ENCODE results near the gene CIB1.
"Not testable (repeated sequence)": the region's sequence is repeated elsewhere in the genome, so short reads cannot be mapped to it uniquely, and the experiment has no call there.

The CIB1 gene

DNA sequence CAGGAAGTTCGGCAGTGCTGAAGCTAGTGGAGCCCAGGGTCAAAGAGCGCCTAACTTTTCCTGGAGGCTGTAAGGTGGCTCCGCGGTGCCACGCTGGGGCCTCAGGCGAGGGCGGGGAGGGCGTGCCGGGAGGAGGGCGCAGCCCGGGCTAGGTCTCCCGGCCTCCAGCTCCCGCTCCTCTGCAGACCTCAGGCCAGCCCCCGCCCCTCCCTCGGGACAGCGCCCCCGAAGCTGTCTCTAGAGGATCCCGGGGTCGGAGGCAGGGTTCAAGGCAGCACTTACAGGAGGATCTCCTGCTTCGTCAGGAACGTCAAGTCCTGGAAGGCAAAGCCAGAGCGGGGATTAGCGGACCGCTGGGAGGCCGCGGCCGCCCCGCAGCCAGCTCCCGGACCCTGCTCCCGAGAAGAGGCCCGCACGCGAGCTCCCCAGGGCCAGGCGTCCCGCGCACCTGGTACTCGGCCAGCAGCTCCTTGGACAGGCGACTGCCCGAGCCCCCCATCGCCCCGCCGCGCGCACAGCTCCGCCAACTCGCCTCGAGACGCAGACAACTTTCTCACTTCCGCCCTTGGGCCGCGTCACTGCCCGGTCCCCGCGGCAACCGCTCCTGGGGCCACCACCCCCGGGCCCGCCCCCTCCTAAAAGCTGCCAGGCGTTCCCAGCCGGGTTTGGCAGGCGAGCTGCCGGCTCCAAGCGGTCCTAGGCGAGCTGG lies at the start of gene CIB1:
Gene CIB1, minus strand, starts transcription at position 555 of the 709 bp plus-strand sequence. Its CDS starts 56 bp downstream, at position 499.
- peak within 1 kb of the TSS; percentile 74 for H3K4me3 ChIP-seq (ENCODE audit: low read length)
- DNase-seq (ENCODE audit: low read depth), result peak; percentile 98
- no peak for TF ChIP-seq CTCF (IDR thresholded peaks at IDR 0.05; ENCODE audit: insufficient read depth, low read depth, low read length, missing control alignments)

- DNase-seq (ENCODE audit: low read depth); H3K4me3 ChIP-seq (ENCODE audit: low read length): not testable (repeated sequence)
These were observed 47.9 kb upstream of the CIB1 start for GRCh38 chr15:90281637-90282036.

DNA sequence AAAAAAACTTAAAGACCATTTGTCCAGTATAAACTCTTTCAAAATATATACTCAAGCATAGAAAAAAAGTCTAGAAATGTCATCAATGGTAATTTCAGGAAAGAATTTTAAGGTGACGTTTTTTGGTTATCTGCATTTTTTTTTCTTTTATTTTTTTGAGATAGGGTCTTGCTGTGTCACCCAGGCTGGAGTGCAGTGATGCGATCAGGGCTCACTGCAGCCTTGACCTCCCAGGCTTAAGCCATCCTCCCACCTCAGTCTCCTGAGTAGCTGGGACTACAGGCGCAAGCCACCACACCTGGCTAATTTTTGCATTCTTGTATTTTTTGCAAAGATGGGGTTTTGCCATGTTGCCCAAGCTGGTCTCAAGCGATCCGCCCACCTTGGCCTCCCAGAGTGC lies 47.0 kb upstream of the CIB1 start:
- not testable (repeated sequence) for DNase-seq (ENCODE audit: low read depth); H3K4me3 ChIP-seq (ENCODE audit: low read length)

DNA sequence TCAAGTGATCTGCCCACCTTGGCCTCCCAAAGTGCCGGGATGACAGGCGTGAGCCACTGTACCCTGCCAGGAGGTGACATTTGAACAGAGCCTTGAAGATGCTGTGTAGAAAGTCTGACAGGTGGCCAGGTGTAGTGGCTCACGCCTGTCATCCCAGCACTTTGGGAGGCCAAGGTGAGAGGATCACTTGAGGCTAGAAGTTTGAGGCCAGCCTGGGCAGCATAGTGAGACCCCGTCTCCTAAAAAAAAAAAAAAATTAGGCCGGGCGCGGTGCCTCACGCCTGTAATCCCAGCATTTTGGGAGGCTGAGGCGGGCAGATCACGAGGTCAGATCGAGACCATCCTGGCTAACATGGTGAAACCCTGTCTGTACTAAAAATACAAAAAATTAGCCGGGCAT lies 44.7 kb upstream of the CIB1 start:
- H3K4me3 ChIP-seq (ENCODE audit: low read length); DNase-seq (ENCODE audit: low read depth): not testable (repeated sequence)

GRCh38 chr15:90271459-90272166 lies 37.9 kb upstream of the CIB1 start:
- H3K4me3 ChIP-seq (ENCODE audit: low read length), result no peak overlapping the region
- DNase-seq (ENCODE audit: low read depth), result no peak
- TF ChIP-seq CTCF (IDR thresholded peaks at IDR 0.05; ENCODE audit: insufficient read depth, low read depth, low read length, missing control alignments), result no peak

DNA sequence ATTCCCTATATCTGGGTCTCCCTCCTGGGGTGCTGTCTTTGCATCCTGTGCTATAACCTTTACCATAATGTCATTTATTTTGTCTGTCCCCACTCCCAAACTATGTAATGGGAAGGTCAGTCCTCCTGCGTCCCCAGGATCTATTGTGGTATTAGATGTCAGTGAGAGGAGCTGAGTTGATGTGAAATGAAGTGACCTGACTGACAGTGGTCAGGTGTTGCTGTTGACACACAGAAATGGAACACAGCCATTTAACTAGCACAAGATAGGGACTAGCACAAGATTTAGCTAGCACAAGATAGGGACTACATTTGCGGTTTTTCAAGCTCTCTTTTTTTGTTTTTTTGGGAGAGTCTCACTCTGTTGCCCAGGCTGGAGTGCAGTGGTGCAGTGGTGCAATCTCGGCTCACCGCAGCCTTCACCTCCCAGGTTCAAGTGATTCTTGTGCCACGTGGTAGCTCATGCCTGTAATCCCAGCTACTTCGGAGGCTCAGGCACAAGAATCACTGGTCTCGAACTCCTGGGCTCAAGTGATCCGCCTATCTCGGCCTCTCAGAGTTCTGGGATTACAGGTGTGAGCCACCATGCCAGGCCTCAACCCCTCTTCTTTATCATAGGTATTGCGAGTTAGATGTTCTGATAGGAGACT lies 36.9 kb upstream of the CIB1 start:
- TF ChIP-seq CTCF (IDR thresholded peaks at IDR 0.05; ENCODE audit: insufficient read depth, low read depth, low read length, missing control alignments), result no peak
- DNase-seq (ENCODE audit: low read depth), result no peak
- no peak overlapping the region for H3K4me3 ChIP-seq (ENCODE audit: low read length)

DNA sequence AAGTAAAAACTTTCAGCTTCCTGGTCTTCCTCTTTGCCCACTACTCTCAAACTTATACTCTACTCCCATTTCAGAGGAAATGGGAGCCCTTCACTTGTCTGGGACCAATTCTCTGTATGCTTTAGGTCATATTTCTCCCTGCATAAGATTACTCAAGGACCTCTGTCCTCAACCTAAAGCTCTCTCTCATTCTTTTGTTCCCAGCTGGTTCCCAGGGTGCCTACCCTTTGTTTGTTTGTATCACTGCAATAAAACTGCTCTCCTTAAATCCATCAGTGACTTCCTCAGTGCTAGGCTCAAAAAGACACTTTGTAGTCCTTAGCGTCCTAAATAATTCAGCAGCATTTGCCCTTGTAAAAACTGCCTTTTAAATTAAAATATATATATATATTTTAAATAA lies 34.7 kb upstream of the CIB1 start:
- no peak overlapping the region for H3K4me3 ChIP-seq (ENCODE audit: low read length)
- no peak for TF ChIP-seq CTCF (IDR thresholded peaks at IDR 0.05; ENCODE audit: insufficient read depth, low read depth, low read length, missing control alignments)
- DNase-seq (ENCODE audit: low read depth), result no peak

DNA sequence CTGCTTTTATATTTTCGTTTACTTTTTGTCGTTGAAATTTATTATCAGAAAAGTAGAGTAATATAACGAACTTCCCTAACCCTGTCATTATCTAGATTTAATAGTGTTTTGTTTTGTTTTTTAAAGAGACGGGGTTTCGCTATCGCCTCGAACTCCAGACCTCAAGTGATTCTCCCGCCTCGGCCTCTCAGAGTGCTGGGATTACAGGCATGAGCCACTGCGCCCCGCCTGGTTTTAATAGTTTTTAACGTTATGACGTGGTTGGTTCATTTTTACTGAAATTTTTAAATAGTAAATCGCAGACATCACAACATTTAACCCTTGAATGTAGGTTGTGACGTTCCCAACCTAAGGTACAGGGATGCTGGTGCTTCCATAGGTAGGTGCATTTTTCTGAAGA lies 32.7 kb upstream of the CIB1 start:
- peak overlapping the region; percentile 90 for H3K4me3 ChIP-seq (ENCODE audit: low read length)
- DNase-seq (ENCODE audit: low read depth), result peak; percentile 25
- TF ChIP-seq CTCF (IDR thresholded peaks at IDR 0.05; ENCODE audit: insufficient read depth, low read depth, low read length, missing control alignments), result no peak
